Heart left ventricle (tissue), 13 donors: ENCODE data around the gene RNF19B.

ENCODE experiments used
- POLR2A ChIP-seq, 2 donors: fragments of 450-650 bp; IDR thresholded peaks; one replicate each; pipeline ENCODE4 v1.6.1; 2017; ENCODE audit warnings: antibody characterized with exemption in 2 of 2, mild to moderate bottlenecking in 2 of 2, moderate library complexity in 2 of 2
- TF ChIP-seq, protein P1 (sequence below), 12 donors: fragments of 200-600 bp; sonication (generic) in 4 of 12; IDR thresholded peaks; one replicate each; pipeline versions ENCODE4 v1.5.0 to v1.8.0; 2018 to 2022; ENCODE audit warnings: antibody characterized with exemption in 12 of 12, mild to moderate bottlenecking in 5 of 12
- donor health status: ischemic (EF 13 %, LVEDD 7.1; RV severe dilation, severe dysfunction).
- donor health status: DM: no; HTN: yes; CAD: no.
- donor health status: DM: no; HTN: no; CAD: no.
- donor health status: ischemic (EF 25% LVEDD 6.9; RV normal size, moderate dysfunction).
- donor health status: ischemic (EF 25% LVEDD 5.7; RV mildly dilated, moderate dysfunction).
- donor health status: ischemic (EF 35%, LVEDD 5.7; RV mildly dilated, moderate dysfunction).
- donor health status: nonischemic (EF 11% LVEDD 7.7; RV severe dilation, severe dysfunction).
- donor health status: DM: yes; HTN: yes; CAD: no.
- donor health status: PGD.
- donor health status: ischemic (EF 29% LVEDD 5.4; RV normal size, mild dysfunction).
- donor health status: nonischemic (EF 23%, LVEDD 6.1; RV moderate dilation, normal function).

DNA sequence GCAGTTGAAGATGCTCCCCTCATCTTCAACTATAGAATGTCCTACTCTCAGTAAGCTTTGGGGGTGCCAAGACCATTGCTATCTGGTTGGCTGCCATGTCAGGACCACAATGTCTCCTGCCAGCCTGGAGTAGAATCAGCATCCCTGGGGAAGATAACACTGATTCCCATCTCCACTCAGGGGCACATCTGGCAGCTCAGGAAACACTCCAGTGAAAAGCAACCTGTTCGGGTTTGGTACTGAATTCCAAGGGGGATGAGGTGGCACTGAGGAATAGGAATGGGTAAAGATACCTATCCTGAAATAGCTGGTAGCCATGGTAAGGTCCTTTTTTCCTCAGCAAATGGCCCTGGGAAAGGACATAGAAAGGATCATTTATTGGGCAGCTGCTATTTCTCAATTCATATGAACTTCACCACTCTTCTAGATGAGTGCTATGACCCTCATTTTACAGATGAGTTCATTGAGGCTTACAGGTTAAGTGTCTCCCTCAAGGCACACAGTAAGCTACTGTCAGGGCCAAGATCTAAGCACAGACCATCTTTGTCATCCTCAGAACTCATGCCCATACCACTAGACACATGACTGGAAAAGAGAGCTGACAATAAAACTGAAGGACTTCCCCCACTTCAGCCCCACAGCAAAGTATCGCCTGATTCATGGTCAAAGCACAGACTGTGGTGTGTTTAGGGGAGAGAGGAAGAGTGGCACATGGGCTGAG lies 40.7 kb upstream of the RNF19B start:
- TF ChIP-seq, protein P1, sequence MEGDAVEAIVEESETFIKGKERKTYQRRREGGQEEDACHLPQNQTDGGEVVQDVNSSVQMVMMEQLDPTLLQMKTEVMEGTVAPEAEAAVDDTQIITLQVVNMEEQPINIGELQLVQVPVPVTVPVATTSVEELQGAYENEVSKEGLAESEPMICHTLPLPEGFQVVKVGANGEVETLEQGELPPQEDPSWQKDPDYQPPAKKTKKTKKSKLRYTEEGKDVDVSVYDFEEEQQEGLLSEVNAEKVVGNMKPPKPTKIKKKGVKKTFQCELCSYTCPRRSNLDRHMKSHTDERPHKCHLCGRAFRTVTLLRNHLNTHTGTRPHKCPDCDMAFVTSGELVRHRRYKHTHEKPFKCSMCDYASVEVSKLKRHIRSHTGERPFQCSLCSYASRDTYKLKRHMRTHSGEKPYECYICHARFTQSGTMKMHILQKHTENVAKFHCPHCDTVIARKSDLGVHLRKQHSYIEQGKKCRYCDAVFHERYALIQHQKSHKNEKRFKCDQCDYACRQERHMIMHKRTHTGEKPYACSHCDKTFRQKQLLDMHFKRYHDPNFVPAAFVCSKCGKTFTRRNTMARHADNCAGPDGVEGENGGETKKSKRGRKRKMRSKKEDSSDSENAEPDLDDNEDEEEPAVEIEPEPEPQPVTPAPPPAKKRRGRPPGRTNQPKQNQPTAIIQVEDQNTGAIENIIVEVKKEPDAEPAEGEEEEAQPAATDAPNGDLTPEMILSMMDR (IDR thresholded peaks at IDR 0.05): no peak
- no peak for TF ChIP-seq POLR2A (IDR thresholded peaks at IDR 0.05)
